CD4-positive, alpha-beta T cell treated with Interleukin-1 beta for 1 hour (primary cell): ENCODE data around the gene HOXB2.
"Not testable (repeated sequence)": the region's sequence is repeated elsewhere in the genome, so short reads cannot be mapped to it uniquely, and the experiment has no call there.

Experiments
- DNase-seq, 2 donors: peaks; one replicate each; pipeline ENCODE4 v3.0.0-alpha.2; 2020 to 2022

Gene HOXB2

GRCh38 chr17:48539177-48539576 lies 5.7 kb downstream of the HOXB2 start:
- no peak for DNase-seq

GRCh38 chr17:48537316-48537715 lies 7.6 kb downstream of the HOXB2 start:
- DNase-seq = no peak

- not testable (repeated sequence) for DNase-seq
These were observed 8.9 kb downstream of the HOXB2 start for GRCh38 chr17:48535793-48536559.

GRCh38 chr17:48532261-48532660 lies 12.6 kb downstream of the HOXB2 start:
- no peak for DNase-seq

- DNase-seq = no peak
These were observed 14.0 kb downstream of the HOXB2 start, which contains the start of gene HOXB1 for GRCh38 chr17:48530887-48531272. Gene HOXB1 (minus strand): TSS chr17:48531011. CDS start chr17:48530904, 107 bp downstream.

GRCh38 chr17:48530208-48530886 lies 14.6 kb downstream of the HOXB2 start:
- DNase-seq = no peak

- no peak for DNase-seq
These were observed 15.3 kb downstream of the HOXB2 start for GRCh38 chr17:48529683-48530009.

GRCh38 chr17:48528936-48529682 lies 15.8 kb downstream of the HOXB2 start:
- no peak for DNase-seq

GRCh38 chr17:48528153-48528935 lies 16.6 kb downstream of the HOXB2 start:
- no peak for DNase-seq

GRCh38 chr17:48527547-48527932 lies 17.4 kb downstream of the HOXB2 start:
- no peak for DNase-seq

GRCh38 chr17:48526608-48527546 lies 18.0 kb downstream of the HOXB2 start:
- DNase-seq = no peak

GRCh38 chr17:48523010-48523409 lies 21.9 kb downstream of the HOXB2 start:
- no peak for DNase-seq

GRCh38 chr17:48522031-48522653 lies 22.8 kb downstream of the HOXB2 start:
- no peak for DNase-seq

- no peak for DNase-seq
These were observed 24.3 kb downstream of the HOXB2 start for GRCh38 chr17:48520631-48521079.

- no peak for DNase-seq
These were observed 25.5 kb downstream of the HOXB2 start for GRCh38 chr17:48519427-48519826.

GRCh38 chr17:48517478-48517877 lies 27.4 kb downstream of the HOXB2 start:
- DNase-seq = no peak

GRCh38 chr17:48515925-48516900 lies 28.7 kb downstream of the HOXB2 start:
- no peak for DNase-seq

GRCh38 chr17:48514477-48514876 lies 30.4 kb downstream of the HOXB2 start:
- DNase-seq = no peak

GRCh38 chr17:48513666-48514455 lies 31.0 kb downstream of the HOXB2 start:
- no peak for DNase-seq
